ENCODE data around the gene DNAJC5.

The DNAJC5 gene

DNA sequence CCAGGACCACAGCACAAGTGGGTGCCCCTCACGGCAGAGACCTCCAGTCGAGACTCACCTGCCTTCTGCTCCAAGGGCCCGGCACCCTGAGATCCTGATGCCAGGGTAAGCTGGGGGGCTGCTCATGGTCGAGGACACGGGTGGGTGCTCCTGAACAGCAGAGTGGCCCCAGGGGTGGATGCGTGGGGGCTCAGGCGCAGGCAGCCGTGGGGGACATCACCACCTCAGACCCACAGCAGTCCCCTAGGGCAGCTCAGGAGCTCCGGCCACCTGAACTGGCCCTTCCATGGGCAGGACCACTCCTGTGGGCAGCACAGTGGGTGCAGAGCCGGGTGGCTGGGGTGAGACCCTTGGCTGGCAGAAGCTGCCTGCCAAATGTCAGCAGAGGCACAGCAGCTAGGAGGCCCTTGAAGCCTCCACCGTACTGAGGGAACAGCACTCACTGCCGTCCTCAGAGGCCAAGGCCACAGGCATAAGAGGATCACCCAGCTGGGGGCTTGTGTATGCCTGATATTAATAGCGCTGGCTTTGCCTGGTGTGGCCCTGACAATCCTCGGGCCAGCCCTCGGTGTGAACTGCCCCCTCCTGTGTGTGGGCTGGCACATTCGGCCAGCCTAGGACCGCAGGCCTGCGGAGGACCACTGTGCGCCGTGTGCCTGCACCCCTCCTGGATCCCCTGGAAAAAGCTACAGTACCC lies 55.9 kb downstream of the DNAJC5 start:
- TF ChIP-seq Cebpa-rat (IDR thresholded peaks at IDR 0.05): no peak
- peak overlapping the region; percentile 75 for H3K9ac ChIP-seq
- H3K4me1 ChIP-seq: peaks cover 88% of the 10 kb centered on the region
- no peaks in the 10 kb centered on the region for H3K9me3 ChIP-seq
- H4K20me1 ChIP-seq: peaks cover 100% of the 10 kb centered on the region
- peak overlapping the region; percentile 60 for H3K4me3 ChIP-seq
- peak overlapping the region; percentile 96 for H3K4me2 ChIP-seq
- H3K36me3 ChIP-seq: peaks cover 16% of the 10 kb centered on the region
- H3K27me3 ChIP-seq: no peaks in the 10 kb centered on the region
- peak overlapping the region; percentile 81 for H3K27ac ChIP-seq

DNA sequence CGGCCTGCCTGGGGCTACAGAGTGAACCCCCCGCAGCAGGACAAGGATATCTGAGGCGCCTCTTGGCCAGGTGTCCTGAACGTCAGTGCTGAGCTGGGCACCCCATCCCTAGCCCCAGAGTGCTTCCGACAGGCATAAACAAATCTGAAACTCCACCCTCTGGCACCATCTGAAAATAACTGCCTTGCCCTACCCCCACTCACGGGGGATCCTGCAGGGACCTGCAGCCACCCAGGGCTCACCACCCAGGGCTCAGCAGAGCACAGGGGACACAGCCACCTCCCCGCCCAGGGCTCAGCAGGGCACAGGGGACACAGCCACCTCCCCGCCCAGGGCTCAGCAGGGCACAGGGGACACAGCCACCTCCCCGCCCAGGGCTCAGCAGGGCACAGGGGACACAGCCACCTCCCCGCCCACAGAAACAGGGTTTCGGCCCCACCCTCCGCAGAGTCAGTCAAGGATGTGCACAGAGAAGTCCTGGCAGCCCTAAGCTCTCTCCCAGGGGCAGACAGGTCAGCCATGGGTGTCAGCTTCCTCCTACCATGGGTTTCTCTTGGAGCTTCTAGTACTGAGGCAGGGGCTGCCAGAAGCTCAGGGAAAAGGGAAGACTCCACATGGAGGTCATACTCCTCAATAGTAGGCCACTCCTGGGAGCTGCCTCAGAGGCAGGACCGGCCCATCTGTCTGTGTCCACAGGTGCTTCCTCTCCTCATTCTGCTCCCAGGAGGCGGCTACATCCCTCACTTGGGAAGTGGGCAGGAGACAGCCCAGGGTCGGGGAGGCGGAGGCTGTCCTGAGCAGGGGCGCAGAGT lies 56.7 kb downstream of the DNAJC5 start:
- H3K9ac ChIP-seq: peak overlapping the region; percentile 75
- H3K36me3 ChIP-seq: 0 out of 2 replicates have a peak, but pooled peaks cover 9% of the 10 kb centered on the region
- peak overlapping the region; percentile 60 for H3K4me3 ChIP-seq
- no peak for TF ChIP-seq Cebpa-rat (IDR thresholded peaks at IDR 0.05)
- peaks cover 94% of the 10 kb centered on the region for H4K20me1 ChIP-seq
- peak overlapping the region; percentile 81 for H3K27ac ChIP-seq
- no peaks in the 10 kb centered on the region for H3K27me3 ChIP-seq
- H3K9me3 ChIP-seq: no peaks in the 10 kb centered on the region
- H3K4me2 ChIP-seq: peak overlapping the region; percentile 96
- peaks cover 88% of the 10 kb centered on the region for H3K4me1 ChIP-seq

DNA sequence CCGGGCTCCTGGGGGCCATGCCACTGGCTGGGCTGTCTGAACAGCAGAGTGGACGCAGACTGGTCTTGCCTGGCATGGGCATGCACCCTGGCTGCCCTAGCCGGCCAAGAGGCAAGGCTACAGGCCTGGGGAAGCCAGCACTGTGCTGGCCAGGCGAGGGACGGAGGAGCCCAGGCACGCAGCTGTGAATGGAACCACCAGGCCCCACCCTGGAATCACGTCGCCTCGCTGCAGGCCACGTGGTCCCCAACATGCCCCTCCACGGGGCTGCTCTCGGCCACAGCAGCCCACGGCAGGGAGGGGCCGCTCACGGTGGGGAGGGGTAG lies 57.2 kb downstream of the DNAJC5 start:
- Histone ChIP-seq H3K4me3 (peak overlapping the region; percentile 60), H3K36me3 (0 out of 2 replicates have a peak, but pooled peaks cover 6% of the 10 kb centered on the region), H3K4me1 (peaks cover 88% of the 10 kb centered on the region), H4K20me1 (peaks cover 88% of the 10 kb centered on the region), H3K4me2 (peak overlapping the region; percentile 96), H3K27me3 (no peaks in the 10 kb centered on the region), H3K27ac (peak overlapping the region; percentile 81), H3K9ac (peak overlapping the region; percentile 75; the same call in 1 of the 2 replicates), H3K9me3 (no peaks in the 10 kb centered on the region)
- TF ChIP-seq Cebpa-rat (IDR thresholded peaks at IDR 0.05): no peak

DNA sequence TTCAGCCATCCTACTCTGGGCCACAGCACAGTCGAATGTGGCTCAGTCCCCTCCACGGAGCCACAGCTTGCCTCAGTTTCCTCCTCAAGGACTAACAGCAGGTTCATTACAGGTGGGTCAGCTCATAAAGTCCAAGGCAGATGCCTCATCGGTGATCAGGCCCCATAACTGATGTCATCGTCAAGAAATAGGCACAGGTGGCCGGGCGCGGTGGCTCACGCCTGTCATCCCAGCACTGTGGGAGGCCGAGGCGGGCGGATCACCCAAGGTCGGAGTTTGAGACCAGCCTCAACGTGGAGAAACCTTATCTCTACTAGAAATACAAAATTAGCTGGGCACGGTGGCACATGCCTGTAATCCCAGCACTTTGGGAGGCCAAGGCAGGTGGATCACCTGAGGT lies 57.8 kb downstream of the DNAJC5 start:
- peaks cover 88% of the 10 kb centered on the region for H3K4me1 ChIP-seq
- no peaks in the 10 kb centered on the region for H3K27me3 ChIP-seq
- peak overlapping the region; percentile 75; the same call in 1 of the 2 replicates for H3K9ac ChIP-seq
- TF ChIP-seq Cebpa-rat (IDR thresholded peaks at IDR 0.05): no peak
- H3K36me3 ChIP-seq: 0 out of 2 replicates have a peak, but pooled peaks cover 5% of the 10 kb centered on the region
- H3K4me2 ChIP-seq: peak overlapping the region; percentile 96
- 0 out of 2 replicates have a peak overlapping the region, but pooled peaks have one; percentile 60 for H3K4me3 ChIP-seq
- no peaks in the 10 kb centered on the region for H3K9me3 ChIP-seq
- H4K20me1 ChIP-seq: peaks cover 82% of the 10 kb centered on the region
- peak overlapping the region; percentile 81 for H3K27ac ChIP-seq

DNA sequence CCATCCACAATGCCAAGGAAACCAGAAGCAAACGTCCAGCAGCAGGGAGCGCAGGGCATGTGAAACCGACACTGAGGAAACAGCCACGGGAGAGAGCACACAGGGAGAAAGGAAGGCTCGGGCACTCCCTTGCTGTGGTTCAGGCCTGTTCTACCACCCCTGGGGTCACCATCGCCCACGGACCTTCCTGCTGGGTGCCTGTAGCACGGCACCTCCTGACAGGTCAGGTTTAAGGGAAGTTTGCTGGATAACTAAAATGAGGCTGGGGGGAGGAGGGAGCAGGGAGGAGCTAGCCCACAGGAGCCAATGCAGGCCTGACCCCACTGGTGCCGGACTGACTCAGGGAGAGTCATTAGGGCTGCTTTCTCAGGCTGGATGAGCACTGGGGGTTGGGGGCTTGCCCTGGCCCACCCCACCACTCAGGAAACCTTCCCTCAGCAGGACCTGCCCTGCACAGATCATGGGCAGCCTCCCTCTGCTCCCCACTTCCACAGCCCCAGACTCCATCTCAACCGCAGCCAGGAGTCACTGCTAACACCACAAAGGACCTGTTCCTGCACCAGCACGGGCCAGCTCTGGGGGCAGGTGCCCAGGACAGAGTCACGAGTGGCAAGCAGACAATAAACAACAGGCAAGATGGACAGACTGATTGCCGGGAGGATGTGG lies 59.0 kb downstream of the DNAJC5 start:
- H3K27ac ChIP-seq: peak overlapping the region; percentile 95
- peaks cover 10% of the 10 kb centered on the region for H3K36me3 ChIP-seq
- H4K20me1 ChIP-seq: peaks cover 74% of the 10 kb centered on the region
- H3K4me1 ChIP-seq: peaks cover 89% of the 10 kb centered on the region
- no peaks in the 10 kb centered on the region for H3K9me3 ChIP-seq
- peak overlapping the region; percentile 96 for H3K4me2 ChIP-seq
- H3K27me3 ChIP-seq: no peaks in the 10 kb centered on the region
- H3K9ac ChIP-seq: peak overlapping the region; percentile 95
- TF ChIP-seq Cebpa-rat (IDR thresholded peaks at IDR 0.05): no peak
- H3K4me3 ChIP-seq: peak overlapping the region; percentile 94

DNA sequence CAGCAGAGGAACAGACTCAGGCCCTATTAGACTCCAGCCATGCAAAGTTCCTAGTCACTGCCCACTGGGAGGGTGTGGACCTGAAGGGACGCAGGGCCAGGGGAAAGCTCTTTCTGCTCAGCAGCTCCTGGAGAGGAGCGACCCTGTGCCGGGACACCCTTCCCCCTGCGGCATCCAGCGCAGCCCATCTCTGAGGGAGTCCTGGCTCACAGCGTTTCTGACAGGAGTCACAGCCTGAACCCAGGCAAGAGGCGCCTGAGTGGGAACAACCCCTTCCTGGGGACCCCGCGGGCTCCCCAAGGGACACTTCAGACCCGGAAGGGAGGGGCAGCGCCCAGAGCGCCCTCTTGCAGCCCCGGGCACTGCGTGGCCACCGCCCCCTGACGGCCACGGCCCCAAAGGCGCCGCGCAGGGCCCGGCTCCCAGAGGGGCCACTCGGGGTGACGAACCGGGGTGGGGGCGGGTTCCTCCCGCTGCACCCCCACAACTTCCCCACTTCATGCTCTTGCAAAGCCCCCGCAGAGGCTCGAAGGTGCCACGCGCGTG lies 60.4 kb downstream of the DNAJC5 start:
- Histone ChIP-seq H3K9ac (peak overlapping the region; percentile 95), H3K27me3 (no peaks in the 10 kb centered on the region), H3K4me3 (peak overlapping the region; percentile 94), H4K20me1 (peaks cover 68% of the 10 kb centered on the region), H3K27ac (peak overlapping the region; percentile 95), H3K36me3 (peaks cover 24% of the 10 kb centered on the region), H3K9me3 (no peaks in the 10 kb centered on the region), H3K4me1 (peaks cover 76% of the 10 kb centered on the region), H3K4me2 (peak overlapping the region; percentile 96)
- no peak for TF ChIP-seq Cebpa-rat (IDR thresholded peaks at IDR 0.05)

DNA sequence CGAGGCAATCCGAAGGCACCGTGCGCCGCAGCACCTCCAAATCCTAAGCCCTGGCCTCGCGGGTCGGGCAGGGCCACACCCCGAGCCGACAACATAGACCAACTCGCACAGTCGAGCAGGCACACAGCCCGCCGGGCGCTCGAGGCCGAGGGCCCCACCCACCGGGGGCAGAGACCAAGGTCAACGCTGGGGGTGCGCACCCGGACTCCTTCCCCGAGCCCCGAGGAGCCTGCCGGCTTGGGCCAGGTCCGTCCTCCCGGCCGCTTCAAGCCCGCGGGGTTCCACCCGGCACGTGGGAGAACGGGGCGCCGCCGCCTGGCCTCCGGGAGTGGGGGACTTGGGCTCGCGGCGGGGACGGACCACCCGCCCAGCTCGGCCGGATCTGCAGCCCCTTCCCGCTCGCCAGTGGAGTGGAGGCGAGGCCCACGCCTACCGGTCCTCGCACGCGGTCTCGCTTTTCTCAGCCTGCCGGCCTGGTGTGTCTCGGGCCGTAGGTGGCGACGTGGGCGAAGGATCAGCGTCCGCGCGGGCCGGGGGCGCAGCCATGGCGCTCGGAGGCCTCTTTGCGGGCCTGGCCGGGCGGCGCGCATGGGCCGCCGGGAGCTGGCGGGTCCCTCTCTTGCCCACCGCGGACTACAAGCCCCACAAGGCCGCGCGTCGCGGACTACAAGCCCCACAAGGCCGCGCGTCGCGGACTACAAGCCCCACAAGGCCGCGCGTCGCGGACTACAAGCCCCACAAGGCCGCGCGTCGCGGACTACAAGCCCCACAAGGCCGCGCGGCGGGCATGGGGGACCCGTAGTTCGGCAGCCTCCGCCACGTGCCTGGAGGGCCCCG lies 61.1 kb downstream of the DNAJC5 start, which contains the start of gene UCKL1:
Gene UCKL1, minus strand, starts transcription at position 590 of the 837 bp plus-strand sequence. Its CDS starts 44 bp downstream, at position 546.
- Histone ChIP-seq H3K9ac (peak within 1 kb of the TSS; percentile 95), H3K4me1 (peaks cover 69% of the 10 kb centered on the region), H4K20me1 (peaks cover 61% of the 10 kb centered on the region), H3K4me2 (peak within 1 kb of the TSS; percentile 98), H3K36me3 (peaks cover 26% of the 10 kb centered on the region), H3K9me3 (no peaks in the 10 kb centered on the region), H3K27me3 (no peaks in the 10 kb centered on the region), H3K27ac (peak within 1 kb of the TSS; percentile 95), H3K4me3 (peak within 1 kb of the TSS; percentile 94)
- TF ChIP-seq Cebpa-rat (IDR thresholded peaks at IDR 0.05): no peak

DNA sequence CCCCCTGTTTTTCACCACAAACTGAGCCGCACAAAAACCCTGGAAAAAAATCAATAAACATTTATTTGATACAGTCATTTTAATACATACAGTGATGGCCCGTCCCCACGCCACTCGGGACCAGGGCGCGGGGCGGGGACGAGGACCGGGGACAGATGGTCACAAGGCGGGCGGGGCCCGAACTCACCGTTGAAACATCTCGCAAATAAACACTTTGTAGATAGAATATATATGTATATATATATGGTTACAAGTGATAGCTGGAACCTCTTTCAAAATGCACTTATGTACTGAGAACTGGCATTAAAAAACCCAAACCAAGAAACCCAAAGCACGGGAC lies 61.7 kb downstream of the DNAJC5 start:
- peak overlapping the region; percentile 71 for H3K27ac ChIP-seq
- peaks cover 32% of the 10 kb centered on the region for H3K36me3 ChIP-seq
- H3K4me1 ChIP-seq: peaks cover 63% of the 10 kb centered on the region
- no peaks in the 10 kb centered on the region for H3K27me3 ChIP-seq
- TF ChIP-seq Cebpa-rat (IDR thresholded peaks at IDR 0.05): no peak
- peak overlapping the region; percentile 94 for H3K4me3 ChIP-seq
- peak overlapping the region; percentile 75 for H3K9ac ChIP-seq
- H3K9me3 ChIP-seq: no peaks in the 10 kb centered on the region
- H3K4me2 ChIP-seq: peak overlapping the region; percentile 98
- peaks cover 55% of the 10 kb centered on the region for H4K20me1 ChIP-seq
